ENCODE results near the gene SCARF2. TPM values are rescaled to one million over a fixed set of nuclear protein-coding genes. Genes with fewer than 3 reads are reported as not detected.

Gene SCARF2
- polyA plus RNA-seq, 2 of the 4 experiments (the other 2 are of a cell fraction) = 0.35 to 0.66 TPM

DNA sequence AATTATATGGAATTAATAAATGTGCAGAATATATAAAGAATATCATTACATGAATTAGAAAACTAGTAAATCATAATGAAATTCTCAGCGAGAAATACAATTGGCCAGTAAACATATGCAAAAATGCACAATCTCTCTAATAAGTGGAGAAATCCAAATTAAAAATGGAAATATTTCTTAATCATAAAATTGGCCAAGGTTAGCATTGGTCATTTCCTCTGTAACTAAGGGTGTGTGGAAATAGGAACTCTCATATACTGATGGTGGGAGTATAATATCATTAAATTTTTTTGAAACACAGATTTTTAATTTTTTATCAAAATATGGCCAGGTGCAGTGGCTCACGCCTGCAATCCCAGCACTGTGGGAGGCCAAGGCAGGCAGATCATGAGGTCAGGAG, 51.3 kb downstream of the SCARF2 start:
- H3K27ac ChIP-seq = no peak overlapping the region
- ChIA-PET POLR2A (no interaction called here), CTCF (no interaction called here)
- no peaks in the 10 kb centered on the region for H3K9me3 ChIP-seq
- H3K4me3 ChIP-seq = no peak overlapping the region
- no peak for ATAC-seq
- no peak for FAIRE-seq
- DNase-seq (ENCODE audit: low read depth in 1 of 2, low spot score in 1 of 2) = no peak
- H3K4me2 ChIP-seq = no peak overlapping the region
- H3K4me1 ChIP-seq = no peaks in the 10 kb centered on the region
- 32% methylated on average over 2 of the region's 2 CpGs for WGBS (ENCODE audit: missing lambda C conversion rate)
- TF ChIP-seq, protein P1, sequence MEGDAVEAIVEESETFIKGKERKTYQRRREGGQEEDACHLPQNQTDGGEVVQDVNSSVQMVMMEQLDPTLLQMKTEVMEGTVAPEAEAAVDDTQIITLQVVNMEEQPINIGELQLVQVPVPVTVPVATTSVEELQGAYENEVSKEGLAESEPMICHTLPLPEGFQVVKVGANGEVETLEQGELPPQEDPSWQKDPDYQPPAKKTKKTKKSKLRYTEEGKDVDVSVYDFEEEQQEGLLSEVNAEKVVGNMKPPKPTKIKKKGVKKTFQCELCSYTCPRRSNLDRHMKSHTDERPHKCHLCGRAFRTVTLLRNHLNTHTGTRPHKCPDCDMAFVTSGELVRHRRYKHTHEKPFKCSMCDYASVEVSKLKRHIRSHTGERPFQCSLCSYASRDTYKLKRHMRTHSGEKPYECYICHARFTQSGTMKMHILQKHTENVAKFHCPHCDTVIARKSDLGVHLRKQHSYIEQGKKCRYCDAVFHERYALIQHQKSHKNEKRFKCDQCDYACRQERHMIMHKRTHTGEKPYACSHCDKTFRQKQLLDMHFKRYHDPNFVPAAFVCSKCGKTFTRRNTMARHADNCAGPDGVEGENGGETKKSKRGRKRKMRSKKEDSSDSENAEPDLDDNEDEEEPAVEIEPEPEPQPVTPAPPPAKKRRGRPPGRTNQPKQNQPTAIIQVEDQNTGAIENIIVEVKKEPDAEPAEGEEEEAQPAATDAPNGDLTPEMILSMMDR (IDR thresholded peaks at IDR 0.05) = no peak
- TF ChIP-seq FOSL2 (IDR thresholded peaks at IDR 0.05) (no peak), FOSL2 (CRISPR knock-in tag; IDR thresholded peaks at IDR 0.05) (no peak), TFCP2L1 (CRISPR knock-in tag; IDR thresholded peaks at IDR 0.05) (no peak), RNF2 (IDR thresholded peaks at IDR 0.05; ENCODE audit: borderline replicate concordance, low read depth) (no peak), TP53 (CRISPR knock-in tag; IDR thresholded peaks at IDR 0.05) (no peak), CBX2 (IDR thresholded peaks at IDR 0.05; ENCODE audit: borderline replicate concordance, low read depth) (no peak), CEBPB (IDR thresholded peaks at IDR 0.05) (no peak), MYC (IDR thresholded peaks at IDR 0.05; ENCODE audit: borderline replicate concordance, low read length) (no peak), EHMT2 (IDR thresholded peaks at IDR 0.05; ENCODE audit: low read depth) (no peak), HOXB5 (CRISPR knock-in tag; IDR thresholded peaks at IDR 0.05) (no peak)
- TF ChIP-seq, protein P2, sequence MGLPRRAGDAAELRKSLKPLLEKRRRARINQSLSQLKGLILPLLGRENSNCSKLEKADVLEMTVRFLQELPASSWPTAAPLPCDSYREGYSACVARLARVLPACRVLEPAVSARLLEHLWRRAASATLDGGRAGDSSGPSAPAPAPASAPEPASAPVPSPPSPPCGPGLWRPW (IDR thresholded peaks at IDR 0.05) = no peak

DNA sequence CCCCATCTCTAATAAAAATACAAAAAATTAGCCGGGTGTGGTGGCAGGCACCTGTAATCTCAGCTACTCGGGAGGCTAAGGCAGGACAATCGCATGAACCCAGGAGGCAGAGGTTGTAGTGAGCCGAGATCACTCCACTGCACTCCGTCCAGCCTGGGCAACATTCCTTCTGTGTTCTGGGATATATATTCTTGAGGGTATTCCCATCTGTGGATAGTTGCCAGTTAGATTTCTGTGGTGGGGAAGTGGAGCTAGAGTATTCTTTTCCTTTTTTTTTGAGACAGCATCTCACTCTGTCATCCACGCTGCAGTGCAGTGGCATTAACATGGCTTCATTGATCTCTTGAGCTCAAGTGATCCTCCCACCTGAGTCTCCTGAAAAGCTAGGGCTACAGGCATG, 52.8 kb downstream of the SCARF2 start:
- POLR2A ChIA-PET = no interaction called here
- no peak for FAIRE-seq

DNA sequence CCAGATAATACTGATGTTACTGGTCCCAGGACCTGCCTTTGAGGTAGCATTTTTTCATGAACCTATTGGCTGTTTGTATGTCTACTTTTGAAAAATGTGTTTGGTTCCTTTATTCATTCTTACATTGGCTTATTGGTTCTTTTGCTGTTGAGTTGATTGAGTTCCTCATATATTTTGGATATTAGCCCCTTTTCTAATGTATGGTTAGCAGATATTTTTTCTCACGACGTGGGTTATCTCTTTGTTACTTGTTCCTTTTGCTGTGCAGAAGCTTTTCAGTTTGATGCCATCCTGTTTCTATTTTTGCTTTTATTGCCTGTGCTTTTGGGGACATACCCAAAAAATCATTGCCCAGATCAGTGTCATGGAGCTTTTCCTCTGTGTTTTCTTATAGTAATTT, 53.5 kb downstream of the SCARF2 start:
- no peak overlapping the region for H3K27ac ChIP-seq
- POLR2A ChIA-PET = no interaction called here
- no peak overlapping the region for H3K4me3 ChIP-seq
- H3K9me3 ChIP-seq = no peaks in the 10 kb centered on the region
- no peak for DNase-seq (ENCODE audit: low read depth in 1 of 2, low spot score in 1 of 2)
- no peaks in the 10 kb centered on the region for H3K4me1 ChIP-seq
- FAIRE-seq = no peak
- CTCF ChIA-PET = no interaction called here
- WGBS (ENCODE audit: missing lambda C conversion rate) = 27% methylated on average over 2 of the region's 2 CpGs
- ATAC-seq = no peak
- no peak overlapping the region for H3K4me2 ChIP-seq
- TF ChIP-seq HEYL (CRISPR knock-in tag; IDR thresholded peaks at IDR 0.05) = no peak
- TF ChIP-seq, protein P3, sequence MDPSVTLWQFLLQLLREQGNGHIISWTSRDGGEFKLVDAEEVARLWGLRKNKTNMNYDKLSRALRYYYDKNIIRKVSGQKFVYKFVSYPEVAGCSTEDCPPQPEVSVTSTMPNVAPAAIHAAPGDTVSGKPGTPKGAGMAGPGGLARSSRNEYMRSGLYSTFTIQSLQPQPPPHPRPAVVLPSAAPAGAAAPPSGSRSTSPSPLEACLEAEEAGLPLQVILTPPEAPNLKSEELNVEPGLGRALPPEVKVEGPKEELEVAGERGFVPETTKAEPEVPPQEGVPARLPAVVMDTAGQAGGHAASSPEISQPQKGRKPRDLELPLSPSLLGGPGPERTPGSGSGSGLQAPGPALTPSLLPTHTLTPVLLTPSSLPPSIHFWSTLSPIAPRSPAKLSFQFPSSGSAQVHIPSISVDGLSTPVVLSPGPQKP (IDR thresholded peaks at IDR 0.05; ENCODE audit: low read depth, low read length) = no peak
- no peak for TF ChIP-seq ATOH8 (CRISPR knock-in tag; IDR thresholded peaks at IDR 0.05; ENCODE audit: low read depth)
- no peak for TF ChIP-seq E2F6 (IDR thresholded peaks at IDR 0.05; ENCODE audit: borderline replicate concordance, low read depth)
- no peak for TF ChIP-seq CHD2 (IDR thresholded peaks at IDR 0.05; ENCODE audit: low read length, partially characterized antibody)
- no peak for TF ChIP-seq HOXB5 (CRISPR knock-in tag; IDR thresholded peaks at IDR 0.05)

More for the DNA sequence above, 52.8 kb downstream of the SCARF2 start:
- Histone ChIP-seq H3K9me3 (no peaks in the 10 kb centered on the region), H3K27ac (no peak overlapping the region), H3K4me2 (no peak overlapping the region), H3K4me1 (no peaks in the 10 kb centered on the region), H3K4me3 (no peak overlapping the region)
- no peak for DNase-seq (ENCODE audit: low read depth in 1 of 2, low spot score in 1 of 2)
- WGBS (ENCODE audit: missing lambda C conversion rate) = 71% methylated on average over 5 of the region's 6 CpGs
- CTCF ChIA-PET = no interaction called here
- ATAC-seq = no peak
- TF ChIP-seq RAD21 (conservative IDR thresholded peaks at IDR 0.05 in 1 of 2, IDR thresholded peaks at IDR 0.05 in 1 of 2) = no peak
- TF ChIP-seq NFE2L2 (conservative IDR thresholded peaks at IDR 0.05; ENCODE audit: low read length) = no peak
- TF ChIP-seq, protein P4, sequence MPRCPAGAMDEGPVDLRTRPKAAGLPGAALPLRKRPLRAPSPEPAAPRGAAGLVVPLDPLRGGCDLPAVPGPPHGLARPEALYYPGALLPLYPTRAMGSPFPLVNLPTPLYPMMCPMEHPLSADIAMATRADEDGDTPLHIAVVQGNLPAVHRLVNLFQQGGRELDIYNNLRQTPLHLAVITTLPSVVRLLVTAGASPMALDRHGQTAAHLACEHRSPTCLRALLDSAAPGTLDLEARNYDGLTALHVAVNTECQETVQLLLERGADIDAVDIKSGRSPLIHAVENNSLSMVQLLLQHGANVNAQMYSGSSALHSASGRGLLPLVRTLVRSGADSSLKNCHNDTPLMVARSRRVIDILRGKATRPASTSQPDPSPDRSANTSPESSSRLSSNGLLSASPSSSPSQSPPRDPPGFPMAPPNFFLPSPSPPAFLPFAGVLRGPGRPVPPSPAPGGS (IDR thresholded peaks at IDR 0.05) = no peak
- no peak for TF ChIP-seq ZFP36 (IDR thresholded peaks at IDR 0.05; ENCODE audit: borderline replicate concordance, partially characterized antibody)
- TF ChIP-seq CHD2 (IDR thresholded peaks at IDR 0.05; ENCODE audit: low read length, partially characterized antibody) = no peak
- TF ChIP-seq KDM1A (IDR thresholded peaks at IDR 0.05; ENCODE audit: low read depth) = no peak
- no peak for TF ChIP-seq HDAC2 (IDR thresholded peaks at IDR 0.05)
- TF ChIP-seq ZC3H11A (IDR thresholded peaks at IDR 0.05) = no peak
- no peak for TF ChIP-seq BHLHE40 (IDR thresholded peaks at IDR 0.05; ENCODE audit: low read depth, low read length)
- no peak for TF ChIP-seq NR3C1 (IDR thresholded peaks at IDR 0.05)
- TF ChIP-seq, protein P2 (IDR thresholded peaks at IDR 0.05) = no peak
- TF ChIP-seq HEYL (CRISPR knock-in tag; IDR thresholded peaks at IDR 0.05) = no peak
- TF ChIP-seq EHMT2 (IDR thresholded peaks at IDR 0.05; ENCODE audit: low read depth) = no peak
- TF ChIP-seq, protein P3 (IDR thresholded peaks at IDR 0.05; ENCODE audit: low read depth, low read length) = no peak
- TF ChIP-seq HOXA7 (CRISPR knock-in tag; IDR thresholded peaks at IDR 0.05) = no peak
